K562 (cell line): ENCODE measurements around the gene COX6A1. TPM values are rescaled to one million over a fixed set of nuclear protein-coding genes. Genes with fewer than 3 reads are reported as not detected.

Experiments
- ARNT ChIP-seq, 2 experiments: fragments of 450-650 bp; IDR thresholded peaks; 2 replicates each; pipeline ENCODE4 v1.6.1; 2016; ENCODE audit warnings: mild to moderate bottlenecking in 1 of 2
- KDM4B ChIP-seq, 2 experiments: fragments of 450-650 bp in 1 of 2; sonication (generic) in 1 of 2; IDR thresholded peaks; 2 replicates each; pipeline ENCODE4 v1.6.1; 2016 to 2017; ENCODE audit warnings: borderline replicate concordance in 2 of 2, antibody characterized with exemption in 1 of 2, low read depth in 1 of 2, mild to moderate bottlenecking in 1 of 2
- NR1H2 ChIP-seq: sonication (generic); formaldehyde crosslinking; IDR thresholded peaks from 2 replicates; pipeline ENCODE4 v1.4.0; 2020; ENCODE audit warnings: mild to moderate bottlenecking, missing genetic modification reagents
- SAFB2 ChIP-seq: fragments of 200-400 bp; formaldehyde crosslinking; IDR thresholded peaks from 2 replicates; pipeline ENCODE4 v1.6.1; 2018; ENCODE audit warnings: borderline replicate concordance, low read length, low read depth, moderate library complexity; ENCODE audit not compliant: severe bottlenecking
- ZNF146 ChIP-seq: IDR thresholded peaks from one replicate; pipeline ENCODE4 v1.6.1; 2018; ENCODE audit warnings: missing compliant biosample characterization; ENCODE audit not compliant: unreplicated experiment
- ZNF174 ChIP-seq: fragments of 250-450 bp; sonication (Bioruptor Pico); IDR thresholded peaks from 2 replicates; pipeline ENCODE4 v1.4.0; 2020; ENCODE audit warnings: mild to moderate bottlenecking
- ZNF695 ChIP-seq: fragments of 450-650 bp; formaldehyde crosslinking; IDR thresholded peaks from 2 replicates; pipeline ENCODE4 v1.4.0; 2020; ENCODE audit warnings: mild to moderate bottlenecking, moderate library complexity
- ZSCAN32 ChIP-seq: fragments of 450-650 bp; formaldehyde crosslinking; IDR thresholded peaks from 2 replicates; pipeline ENCODE4 v1.4.0; 2020; ENCODE audit warnings: mild to moderate bottlenecking, moderate library complexity
- polyA plus RNA-seq, 8 experiments: library from polyadenylated mRNA; depleted of rRNA in 4 of 8; stranded (reverse) in 5 of 8; unstranded in 3 of 8; fragments of >200 nt; fragmentation: Nextera tagmentation in 2 of 8; fragmentation: Illumina TruSeq in 1 of 8; extraction: Ambion mirVana in 2 of 8; extraction: Trizol in 1 of 8; gene quantifications; 2 replicates each; pipeline versions ENCODE4 v1.2.1 to v1.2.3, GENCODE V29; 2011 to 2014; ENCODE audit warnings: inconsistent platforms in 1 of 8, missing spikeins in 1 of 8
- total RNA-seq, 7 experiments: library from RNA; depleted of rRNA in 6 of 7; stranded (reverse); fragments of >200 nt in 6 of 7; fragmentation: Illumina TruSeq in 2 of 7; extraction: Trizol in 2 of 7; gene quantifications; 2 replicates each; pipeline versions ENCODE4 v1.2.1 to v1.2.3, GENCODE V29; 2011 to 2021; ENCODE audit warnings: low replicate concordance in 1 of 7
- TF ChIP-seq, protein P1 (sequence below): IDR thresholded peaks from 3 replicates; pipeline ENCODE4 v1.6.1; 2011; ENCODE audit warnings: borderline replicate concordance, mild to moderate bottlenecking, moderate library complexity; ENCODE audit not compliant: insufficient read length; ENCODE audit errors: extremely low read depth
- TF ChIP-seq, protein P2 (sequence below): fragments of 450-650 bp; formaldehyde crosslinking; IDR thresholded peaks from 2 replicates; pipeline ENCODE4 v1.4.0; 2020; ENCODE audit warnings: mild to moderate bottlenecking, moderate library complexity
- TF ChIP-seq, protein P3 (sequence below), 3 experiments: fragments of 200-800 bp in 1 of 3; fragments of 250-450 bp in 1 of 3; fragments of 450-650 bp in 1 of 3; sonication (Bioruptor Pico) in 1 of 3; sonication (Bioruptor generic) in 1 of 3; formaldehyde crosslinking in 1 of 3; IDR thresholded peaks; 2 replicates each; pipeline versions ENCODE4 v1.6.1 to v1.8.0; 2016 to 2022; ENCODE audit warnings: mild to moderate bottlenecking in 2 of 3, missing genetic modification characterization in 2 of 3, missing compliant biosample characterization in 1 of 3, moderate library complexity in 1 of 3
- TF ChIP-seq, protein P4 (sequence below): fragments of 250-450 bp; sonication (Bioruptor Pico); IDR thresholded peaks from 2 replicates; pipeline ENCODE4 v1.5.0; 2022; ENCODE audit warnings: mild to moderate bottlenecking
- TF ChIP-seq, protein P5 (sequence below): fragments of 250-450 bp; sonication (Bioruptor Pico); IDR thresholded peaks from 2 replicates; pipeline ENCODE4 v1.8.0; 2021; ENCODE audit warnings: mild to moderate bottlenecking, moderate library complexity

COX6A1 gene
- total and polyA plus RNA-seq, 9 of the 15 experiments (the other 6 are each of a cell fraction or from before 2014, with no cell fraction given) = 414 to 4,142 (median 931) TPM

DNA sequence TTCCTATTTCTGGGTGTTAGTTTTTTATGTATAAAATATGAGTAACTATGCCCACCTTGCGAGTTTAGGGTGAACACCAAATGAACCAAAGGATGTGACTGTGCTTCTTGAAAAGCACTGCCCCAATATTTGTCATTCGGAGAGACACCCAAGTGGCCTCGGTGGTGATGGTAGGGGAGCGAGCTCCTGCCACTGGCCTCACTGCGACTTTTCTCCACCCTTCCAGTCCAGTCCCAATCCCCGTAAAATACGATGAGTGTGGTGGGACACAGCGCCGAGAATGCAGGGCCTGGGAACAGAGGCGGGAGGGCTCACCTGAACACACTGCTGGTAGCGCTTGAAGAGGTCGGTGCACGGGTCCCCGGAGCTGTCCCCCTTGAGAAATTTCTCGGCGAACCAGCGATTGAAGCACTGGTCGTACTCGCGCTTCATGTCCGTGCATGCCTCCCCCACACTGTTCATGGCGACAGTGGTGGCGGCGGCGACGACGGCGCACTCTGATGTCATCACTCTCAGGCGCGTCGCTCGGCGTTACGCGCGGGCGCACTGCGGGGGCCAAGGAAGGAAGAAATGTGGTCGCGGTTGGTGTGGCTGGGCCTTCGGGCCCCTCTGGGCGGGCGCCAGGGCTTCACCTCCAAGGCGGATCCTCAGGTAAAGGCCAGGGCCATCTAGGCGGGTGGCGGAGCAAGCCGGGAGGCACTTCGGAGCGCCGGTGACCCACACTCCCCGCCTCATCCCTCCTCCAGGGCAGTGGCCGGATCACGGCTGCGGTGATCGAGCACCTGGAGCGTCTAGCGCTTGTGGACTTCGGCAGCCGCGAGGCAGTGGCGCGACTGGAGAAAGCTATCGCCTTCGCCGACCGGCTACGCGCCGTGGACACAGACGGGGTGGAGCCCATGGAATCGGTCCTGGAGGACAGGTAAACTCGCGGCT lies 8.3 kb downstream of the COX6A1 start, which contains the start of the genes GATC and TRIAP1 (continued):
- TF ChIP-seq, protein P1, sequence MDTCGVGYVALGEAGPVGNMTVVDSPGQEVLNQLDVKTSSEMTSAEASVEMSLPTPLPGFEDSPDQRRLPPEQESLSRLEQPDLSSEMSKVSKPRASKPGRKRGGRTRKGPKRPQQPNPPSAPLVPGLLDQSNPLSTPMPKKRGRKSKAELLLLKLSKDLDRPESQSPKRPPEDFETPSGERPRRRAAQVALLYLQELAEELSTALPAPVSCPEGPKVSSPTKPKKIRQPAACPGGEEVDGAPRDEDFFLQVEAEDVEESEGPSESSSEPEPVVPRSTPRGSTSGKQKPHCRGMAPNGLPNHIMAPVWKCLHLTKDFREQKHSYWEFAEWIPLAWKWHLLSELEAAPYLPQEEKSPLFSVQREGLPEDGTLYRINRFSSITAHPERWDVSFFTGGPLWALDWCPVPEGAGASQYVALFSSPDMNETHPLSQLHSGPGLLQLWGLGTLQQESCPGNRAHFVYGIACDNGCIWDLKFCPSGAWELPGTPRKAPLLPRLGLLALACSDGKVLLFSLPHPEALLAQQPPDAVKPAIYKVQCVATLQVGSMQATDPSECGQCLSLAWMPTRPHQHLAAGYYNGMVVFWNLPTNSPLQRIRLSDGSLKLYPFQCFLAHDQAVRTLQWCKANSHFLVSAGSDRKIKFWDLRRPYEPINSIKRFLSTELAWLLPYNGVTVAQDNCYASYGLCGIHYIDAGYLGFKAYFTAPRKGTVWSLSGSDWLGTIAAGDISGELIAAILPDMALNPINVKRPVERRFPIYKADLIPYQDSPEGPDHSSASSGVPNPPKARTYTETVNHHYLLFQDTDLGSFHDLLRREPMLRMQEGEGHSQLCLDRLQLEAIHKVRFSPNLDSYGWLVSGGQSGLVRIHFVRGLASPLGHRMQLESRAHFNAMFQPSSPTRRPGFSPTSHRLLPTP = no peak
- TF ChIP-seq ZNF146 (CRISPR knock-in tag) (peak; percentile 16), ZNF695 (CRISPR knock-in tag) (no peak), SAFB2 (no peak), ZNF174 (CRISPR knock-in tag) (no peak), KDM4B (IDR thresholded peaks at IDR 0.05; ENCODE audit: borderline replicate concordance in 2 of 2, low read depth in 1 of 2) (peak in 1 of 2 experiments; percentile 81; a peak in 1 of 4 replicates), ARNT (IDR thresholded peaks at IDR 0.05) (no peak), NR1H2 (CRISPR knock-in tag) (no peak), ZSCAN32 (CRISPR knock-in tag) (no peak)
- TF ChIP-seq, protein P2, sequence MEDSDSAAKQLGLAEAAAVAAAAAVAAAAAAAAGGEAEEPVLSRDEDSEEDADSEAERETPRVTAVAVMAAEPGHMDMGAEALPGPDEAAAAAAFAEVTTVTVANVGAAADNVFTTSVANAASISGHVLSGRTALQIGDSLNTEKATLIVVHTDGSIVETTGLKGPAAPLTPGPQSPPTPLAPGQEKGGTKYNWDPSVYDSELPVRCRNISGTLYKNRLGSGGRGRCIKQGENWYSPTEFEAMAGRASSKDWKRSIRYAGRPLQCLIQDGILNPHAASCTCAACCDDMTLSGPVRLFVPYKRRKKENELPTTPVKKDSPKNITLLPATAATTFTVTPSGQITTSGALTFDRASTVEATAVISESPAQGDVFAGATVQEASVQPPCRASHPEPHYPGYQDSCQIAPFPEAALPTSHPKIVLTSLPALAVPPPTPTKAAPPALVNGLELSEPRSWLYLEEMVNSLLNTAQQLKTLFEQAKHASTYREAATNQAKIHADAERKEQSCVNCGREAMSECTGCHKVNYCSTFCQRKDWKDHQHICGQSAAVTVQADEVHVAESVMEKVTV (CRISPR knock-in tag) = no peak
- TF ChIP-seq, protein P3, sequence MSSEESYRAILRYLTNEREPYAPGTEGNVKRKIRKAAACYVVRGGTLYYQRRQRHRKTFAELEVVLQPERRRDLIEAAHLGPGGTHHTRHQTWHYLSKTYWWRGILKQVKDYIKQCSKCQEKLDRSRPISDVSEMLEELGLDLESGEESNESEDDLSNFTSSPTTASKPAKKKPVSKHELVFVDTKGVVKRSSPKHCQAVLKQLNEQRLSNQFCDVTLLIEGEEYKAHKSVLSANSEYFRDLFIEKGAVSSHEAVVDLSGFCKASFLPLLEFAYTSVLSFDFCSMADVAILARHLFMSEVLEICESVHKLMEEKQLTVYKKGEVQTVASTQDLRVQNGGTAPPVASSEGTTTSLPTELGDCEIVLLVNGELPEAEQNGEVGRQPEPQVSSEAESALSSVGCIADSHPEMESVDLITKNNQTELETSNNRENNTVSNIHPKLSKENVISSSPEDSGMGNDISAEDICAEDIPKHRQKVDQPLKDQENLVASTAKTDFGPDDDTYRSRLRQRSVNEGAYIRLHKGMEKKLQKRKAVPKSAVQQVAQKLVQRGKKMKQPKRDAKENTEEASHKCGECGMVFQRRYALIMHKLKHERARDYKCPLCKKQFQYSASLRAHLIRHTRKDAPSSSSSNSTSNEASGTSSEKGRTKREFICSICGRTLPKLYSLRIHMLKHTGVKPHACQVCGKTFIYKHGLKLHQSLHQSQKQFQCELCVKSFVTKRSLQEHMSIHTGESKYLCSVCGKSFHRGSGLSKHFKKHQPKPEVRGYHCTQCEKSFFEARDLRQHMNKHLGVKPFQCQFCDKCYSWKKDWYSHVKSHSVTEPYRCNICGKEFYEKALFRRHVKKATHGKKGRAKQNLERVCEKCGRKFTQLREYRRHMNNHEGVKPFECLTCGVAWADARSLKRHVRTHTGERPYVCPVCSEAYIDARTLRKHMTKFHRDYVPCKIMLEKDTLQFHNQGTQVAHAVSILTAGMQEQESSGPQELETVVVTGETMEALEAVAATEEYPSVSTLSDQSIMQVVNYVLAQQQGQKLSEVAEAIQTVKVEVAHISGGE (CRISPR knock-in tag; IDR thresholded peaks at IDR 0.05) = no peak
- TF ChIP-seq, protein P4, sequence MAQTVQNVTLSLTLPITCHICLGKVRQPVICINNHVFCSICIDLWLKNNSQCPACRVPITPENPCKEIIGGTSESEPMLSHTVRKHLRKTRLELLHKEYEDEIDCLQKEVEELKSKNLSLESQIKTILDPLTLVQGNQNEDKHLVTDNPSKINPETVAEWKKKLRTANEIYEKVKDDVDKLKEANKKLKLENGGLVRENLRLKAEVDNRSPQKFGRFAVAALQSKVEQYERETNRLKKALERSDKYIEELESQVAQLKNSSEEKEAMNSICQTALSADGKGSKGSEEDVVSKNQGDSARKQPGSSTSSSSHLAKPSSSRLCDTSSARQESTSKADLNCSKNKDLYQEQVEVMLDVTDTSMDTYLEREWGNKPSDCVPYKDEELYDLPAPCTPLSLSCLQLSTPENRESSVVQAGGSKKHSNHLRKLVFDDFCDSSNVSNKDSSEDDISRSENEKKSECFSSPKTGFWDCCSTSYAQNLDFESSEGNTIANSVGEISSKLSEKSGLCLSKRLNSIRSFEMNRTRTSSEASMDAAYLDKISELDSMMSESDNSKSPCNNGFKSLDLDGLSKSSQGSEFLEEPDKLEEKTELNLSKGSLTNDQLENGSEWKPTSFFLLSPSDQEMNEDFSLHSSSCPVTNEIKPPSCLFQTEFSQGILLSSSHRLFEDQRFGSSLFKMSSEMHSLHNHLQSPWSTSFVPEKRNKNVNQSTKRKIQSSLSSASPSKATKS (CRISPR knock-in tag) = no peak
- TF ChIP-seq, protein P5, sequence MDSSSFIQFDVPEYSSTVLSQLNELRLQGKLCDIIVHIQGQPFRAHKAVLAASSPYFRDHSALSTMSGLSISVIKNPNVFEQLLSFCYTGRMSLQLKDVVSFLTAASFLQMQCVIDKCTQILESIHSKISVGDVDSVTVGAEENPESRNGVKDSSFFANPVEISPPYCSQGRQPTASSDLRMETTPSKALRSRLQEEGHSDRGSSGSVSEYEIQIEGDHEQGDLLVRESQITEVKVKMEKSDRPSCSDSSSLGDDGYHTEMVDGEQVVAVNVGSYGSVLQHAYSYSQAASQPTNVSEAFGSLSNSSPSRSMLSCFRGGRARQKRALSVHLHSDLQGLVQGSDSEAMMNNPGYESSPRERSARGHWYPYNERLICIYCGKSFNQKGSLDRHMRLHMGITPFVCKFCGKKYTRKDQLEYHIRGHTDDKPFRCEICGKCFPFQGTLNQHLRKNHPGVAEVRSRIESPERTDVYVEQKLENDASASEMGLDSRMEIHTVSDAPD = no peak
